ENCODE results near the gene CDH4.

The CDH4 gene

DNA sequence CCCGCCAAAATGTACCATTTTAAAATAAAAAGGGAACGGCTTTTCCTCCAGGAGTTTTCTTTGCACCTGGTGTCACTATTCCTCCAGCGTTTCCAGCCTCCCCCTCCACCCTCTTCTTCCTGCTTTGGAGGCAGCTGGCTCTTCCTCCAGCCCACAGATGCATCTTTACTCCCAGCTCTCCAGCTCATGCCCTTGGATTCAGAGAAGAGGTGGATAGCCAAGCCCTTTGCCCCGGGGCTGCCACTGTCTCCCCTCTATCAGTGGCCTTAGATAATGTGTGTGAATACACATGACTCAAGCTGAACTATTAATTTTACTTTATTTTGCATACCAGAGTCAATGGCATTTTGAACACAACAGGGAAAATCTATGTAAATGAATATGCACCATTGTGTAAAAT is 15.3 kb upstream of the CDH4 start:
- in situ Hi-C loops (cut with MboI; ENCODE audit: low sequenced_read_pairs), result no loop called here
- no peak for DNase-seq (ENCODE audit: low spot score in 2 of 2)

DNA sequence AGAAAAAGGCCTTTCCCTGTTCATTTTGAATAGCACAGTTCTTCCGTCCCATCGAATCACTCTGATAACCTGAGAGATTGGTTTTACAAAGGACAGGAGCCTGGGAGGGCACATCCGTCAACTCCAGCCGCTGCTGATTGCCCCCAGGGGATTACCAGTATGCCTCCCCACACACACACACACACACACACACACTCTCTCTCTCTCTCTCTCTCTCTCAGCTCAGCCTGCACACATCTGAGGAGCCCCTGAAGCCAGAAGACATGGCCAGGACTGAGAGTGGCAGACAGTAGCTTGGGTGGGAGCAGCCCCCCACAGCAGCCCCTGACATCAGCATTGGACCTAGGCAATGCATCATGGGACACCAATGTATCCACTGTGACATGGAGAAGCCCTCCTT is 13.2 kb upstream of the CDH4 start:
- Histone ChIP-seq H3K9me3 (no peaks in the 10 kb centered on the region), H3K4me3 (no peak overlapping the region), H3K4me1 (no peaks in the 10 kb centered on the region), H3K36me3 (replicated peaks) (no peaks in the 10 kb centered on the region), H3K27me3 (ENCODE audit: low read depth) (no peaks in the 10 kb centered on the region)
- DNase-seq (ENCODE audit: low spot score in 2 of 2), result no peak
- in situ Hi-C loops (cut with MboI; ENCODE audit: low sequenced_read_pairs), result no loop called here

More for the DNA sequence above, 15.3 kb upstream of the CDH4 start:
- Histone ChIP-seq H3K4me1 (no peaks in the 10 kb centered on the region), H3K27me3 (ENCODE audit: low read depth) (no peaks in the 10 kb centered on the region), H3K9me3 (no peaks in the 10 kb centered on the region), H3K4me3 (no peak overlapping the region), H3K36me3 (replicated peaks) (no peaks in the 10 kb centered on the region)

DNA sequence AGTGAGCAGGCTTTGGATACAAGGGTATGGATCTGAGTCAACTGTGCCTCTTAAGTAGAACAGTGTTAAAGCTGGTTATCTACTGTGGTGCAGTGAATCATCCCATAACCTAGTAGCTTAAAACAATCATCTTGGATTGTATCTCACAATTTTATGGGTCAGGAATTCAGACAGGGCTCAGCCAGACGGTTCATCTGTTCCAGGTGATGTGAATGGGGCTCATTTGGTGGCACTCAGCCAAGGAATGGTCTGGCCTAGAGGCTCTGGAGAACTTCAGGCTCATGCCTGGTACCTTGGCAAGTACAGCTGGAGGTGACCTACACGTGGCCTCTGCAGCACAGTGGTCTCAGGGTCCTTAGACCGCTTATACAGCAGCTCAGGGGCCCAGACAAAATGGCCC is 11.2 kb upstream of the CDH4 start:
- no peaks in the 10 kb centered on the region for H3K4me1 ChIP-seq
- in situ Hi-C loops (cut with MboI; ENCODE audit: low sequenced_read_pairs), result no loop called here
- no peak for DNase-seq (ENCODE audit: low spot score in 2 of 2)
- no peaks in the 10 kb centered on the region for H3K36me3 ChIP-seq (replicated peaks)
- H3K4me3 ChIP-seq, result no peak overlapping the region
- no peaks in the 10 kb centered on the region for H3K9me3 ChIP-seq
- no peaks in the 10 kb centered on the region for H3K27me3 ChIP-seq (ENCODE audit: low read depth)

DNA sequence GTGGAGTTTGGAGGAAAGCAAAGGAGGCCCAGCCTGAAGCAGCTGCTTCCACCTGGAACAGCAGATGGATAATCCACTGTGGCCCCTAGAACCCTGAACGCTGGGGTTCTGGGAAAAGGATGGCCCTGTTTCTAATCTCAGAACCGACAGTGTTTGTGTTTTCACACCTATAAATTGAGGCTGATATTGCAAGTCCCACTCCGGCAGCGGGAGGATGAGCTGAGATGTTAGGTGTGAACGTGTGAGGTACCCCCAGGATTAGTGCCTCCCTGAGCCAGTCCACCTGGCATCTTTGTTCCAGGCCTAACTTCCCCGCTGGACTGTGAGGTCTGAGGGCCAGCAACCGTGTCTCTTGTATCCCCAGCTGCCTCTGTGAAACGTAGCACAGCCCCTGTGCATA is 7.8 kb upstream of the CDH4 start:
- Histone ChIP-seq H3K36me3 (replicated peaks) (no peaks in the 10 kb centered on the region), H3K27me3 (ENCODE audit: low read depth) (no peaks in the 10 kb centered on the region), H3K4me1 (no peaks in the 10 kb centered on the region), H3K4me3 (no peak overlapping the region), H3K9me3 (no peaks in the 10 kb centered on the region)
- no peak for DNase-seq (ENCODE audit: low spot score in 2 of 2)
- in situ Hi-C loops (cut with MboI; ENCODE audit: low sequenced_read_pairs), result no loop called here

DNA sequence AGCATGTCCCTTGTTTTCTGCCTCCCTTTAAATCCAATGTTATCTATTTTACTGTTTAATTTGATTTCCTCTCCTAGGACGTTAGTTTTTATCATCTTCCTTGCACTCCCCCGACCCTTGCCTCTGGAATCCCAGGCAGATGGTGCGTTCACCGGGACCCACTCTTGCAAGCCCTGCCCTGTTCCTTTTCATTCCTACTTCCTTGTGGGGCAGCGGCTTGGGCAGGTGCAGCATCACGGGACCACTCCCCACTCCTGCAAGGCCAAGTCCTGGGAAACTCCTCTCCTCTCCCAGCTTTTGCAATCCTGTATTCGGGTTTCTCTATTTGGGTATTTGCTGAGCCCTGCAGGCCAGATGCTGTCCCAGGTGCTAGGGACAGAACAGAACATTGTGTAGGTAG is 5.8 kb upstream of the CDH4 start:
- H3K4me3 ChIP-seq, result no peak overlapping the region
- in situ Hi-C loops (cut with MboI; ENCODE audit: low sequenced_read_pairs), result no loop called here
- no peaks in the 10 kb centered on the region for H3K36me3 ChIP-seq (replicated peaks)
- H3K27me3 ChIP-seq (ENCODE audit: low read depth), result peaks cover under 1% of the 10 kb centered on the region
- no peak for DNase-seq (ENCODE audit: low spot score in 2 of 2)
- H3K9me3 ChIP-seq, result no peaks in the 10 kb centered on the region
- no peaks in the 10 kb centered on the region for H3K4me1 ChIP-seq

DNA sequence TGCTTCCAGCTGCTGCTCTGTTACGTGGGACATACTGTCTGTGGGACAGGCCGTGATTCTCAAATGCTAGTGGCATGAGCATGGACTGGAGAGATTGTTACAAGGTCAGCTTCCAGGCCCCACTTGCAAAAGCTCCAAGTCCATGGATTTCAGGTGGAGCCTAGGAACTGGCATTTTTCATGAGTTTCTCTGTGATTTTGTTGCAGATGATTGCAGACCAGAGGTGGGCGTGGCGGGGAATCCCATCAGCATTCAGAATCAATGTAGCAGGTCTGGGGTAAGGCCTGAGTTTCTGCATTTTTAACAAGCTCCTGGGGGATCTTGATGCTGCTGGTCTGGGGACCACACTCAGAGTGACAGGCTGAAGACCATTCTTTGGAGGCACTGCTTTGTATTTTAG is 2.4 kb upstream of the CDH4 start:
- H3K4me1 ChIP-seq, result no peaks in the 10 kb centered on the region
- peaks cover 22% of the 10 kb centered on the region for H3K27me3 ChIP-seq (ENCODE audit: low read depth)
- in situ Hi-C loops (cut with MboI; ENCODE audit: low sequenced_read_pairs), result no loop called here

DNA sequence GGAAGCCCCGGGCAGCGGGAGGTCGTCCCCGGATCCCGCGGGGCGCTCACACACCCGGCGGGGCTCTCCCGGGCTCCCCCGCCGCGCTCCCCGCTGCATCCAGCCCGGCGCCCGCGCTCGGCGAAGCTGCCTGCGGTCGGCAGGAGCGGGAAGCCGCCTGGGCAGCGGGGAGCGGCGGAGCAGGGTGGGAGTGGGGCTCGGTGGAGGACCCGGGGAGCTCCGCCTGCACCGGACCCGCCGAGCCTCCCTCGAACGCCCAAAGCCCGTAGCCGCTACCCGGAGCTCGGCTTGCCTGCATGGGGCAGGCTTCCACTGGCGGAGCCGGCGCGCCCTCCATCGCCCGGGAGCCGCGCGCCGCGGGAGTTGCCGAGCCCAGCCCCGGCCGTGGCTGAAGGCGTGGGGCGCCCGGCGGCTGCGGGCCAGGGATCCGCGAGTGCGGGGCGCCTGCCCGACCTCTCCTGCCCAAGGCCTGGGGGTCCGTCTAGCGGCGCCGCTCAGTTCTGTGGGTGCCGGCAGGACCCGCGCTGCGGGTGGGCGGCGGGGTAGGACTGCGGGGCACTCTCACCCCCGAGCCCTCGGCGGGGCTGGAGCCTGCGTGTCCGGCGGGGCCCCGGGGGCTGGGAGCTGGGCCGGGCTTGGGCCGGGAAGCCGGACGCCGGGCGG is 671 bp downstream of the CDH4 start:
- H3K4me1 ChIP-seq, result no peaks in the 10 kb centered on the region
- no peak overlapping the region for H3K4me3 ChIP-seq
- in situ Hi-C loops (cut with MboI; ENCODE audit: low sequenced_read_pairs), result no loop called here
- H3K36me3 ChIP-seq (replicated peaks), result no peaks in the 10 kb centered on the region
- H3K27me3 ChIP-seq (ENCODE audit: low read depth), result peaks cover 25% of the 10 kb centered on the region
- no peaks in the 10 kb centered on the region for H3K9me3 ChIP-seq
- DNase-seq (ENCODE audit: low spot score in 2 of 2), result no peak

More for the DNA sequence above, 2.4 kb upstream of the CDH4 start:
- no peaks in the 10 kb centered on the region for H3K9me3 ChIP-seq
- no peak overlapping the region for H3K4me3 ChIP-seq
- H3K36me3 ChIP-seq (replicated peaks), result no peaks in the 10 kb centered on the region
- no peak for DNase-seq (ENCODE audit: low spot score in 2 of 2)

DNA sequence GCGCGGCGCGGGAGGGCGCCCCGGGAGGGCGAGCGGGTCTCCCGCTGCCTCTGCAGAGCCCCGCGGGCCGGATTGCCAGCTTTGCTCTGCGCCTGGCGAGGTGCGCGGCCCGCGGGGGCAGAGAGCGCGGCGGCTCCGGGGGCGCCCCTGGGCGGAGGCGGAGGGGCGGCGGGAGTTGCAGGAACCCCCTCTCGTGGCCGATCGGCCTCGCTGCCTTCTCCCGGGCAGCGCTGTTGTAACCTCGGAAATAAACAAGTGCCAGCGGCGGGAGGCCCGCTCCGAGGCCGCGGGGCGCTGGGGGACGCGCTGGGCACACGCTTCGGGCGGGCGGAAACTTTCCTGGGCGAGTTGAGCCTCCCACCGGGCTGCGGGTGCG is 1.2 kb downstream of the CDH4 start:
- Histone ChIP-seq H3K27me3 (ENCODE audit: low read depth) (peaks cover 25% of the 10 kb centered on the region), H3K4me3 (no peak overlapping the region), H3K9me3 (no peaks in the 10 kb centered on the region), H3K36me3 (replicated peaks) (no peaks in the 10 kb centered on the region), H3K4me1 (no peaks in the 10 kb centered on the region)
- DNase-seq (ENCODE audit: low spot score in 2 of 2), result no peak
- in situ Hi-C loops (cut with MboI; ENCODE audit: low sequenced_read_pairs), result no loop called here

DNA sequence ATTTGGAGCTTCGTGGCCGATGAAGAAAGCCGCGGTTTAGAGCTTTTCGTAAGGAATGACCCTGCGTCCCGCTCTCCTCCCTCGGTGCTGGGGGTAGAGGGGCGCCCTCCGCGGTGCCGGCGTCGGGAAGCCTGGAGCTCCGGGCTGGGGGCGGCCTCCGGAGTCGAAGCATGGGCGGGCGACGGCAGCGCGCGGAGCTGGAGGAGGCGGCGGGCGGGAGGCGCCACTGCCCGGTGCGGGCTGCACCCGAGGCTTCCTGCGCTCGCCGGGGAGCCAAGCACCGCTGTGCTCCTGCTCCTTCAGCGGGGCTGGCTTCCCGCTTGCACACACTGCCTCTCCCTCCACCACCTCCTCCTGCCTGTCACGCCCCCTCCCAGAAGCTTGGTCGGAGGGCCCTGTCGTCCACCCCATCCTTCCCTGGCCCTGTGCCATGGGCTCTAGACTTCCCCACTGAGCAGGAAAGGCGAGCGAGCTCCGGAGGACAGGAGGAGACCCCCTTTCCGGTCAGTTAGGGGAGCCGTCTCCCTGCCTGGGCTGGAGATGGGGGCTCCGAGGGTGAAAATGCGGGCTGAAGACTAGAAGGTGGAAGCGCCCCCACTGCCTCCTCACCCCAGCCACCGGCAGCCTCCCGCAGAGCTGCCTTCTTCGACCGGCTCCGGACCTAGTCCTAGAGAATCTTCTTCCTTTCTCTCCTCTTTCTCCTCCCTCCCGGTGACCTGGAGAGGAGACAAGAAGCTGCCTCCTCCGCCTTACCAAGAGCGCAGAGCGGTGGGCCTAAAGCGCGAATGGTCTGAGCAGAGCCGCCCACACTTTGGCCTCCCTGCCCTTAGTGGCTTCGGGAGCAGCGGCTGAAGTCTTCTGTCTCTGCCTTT is 1.8 kb downstream of the CDH4 start:
- Histone ChIP-seq H3K9me3 (no peaks in the 10 kb centered on the region), H3K4me3 (no peak overlapping the region), H3K27me3 (ENCODE audit: low read depth) (peaks cover 25% of the 10 kb centered on the region), H3K4me1 (no peaks in the 10 kb centered on the region), H3K36me3 (replicated peaks) (no peaks in the 10 kb centered on the region)
- no peak for DNase-seq (ENCODE audit: low spot score in 2 of 2)
- in situ Hi-C loops (cut with MboI; ENCODE audit: low sequenced_read_pairs), result no loop called here

DNA sequence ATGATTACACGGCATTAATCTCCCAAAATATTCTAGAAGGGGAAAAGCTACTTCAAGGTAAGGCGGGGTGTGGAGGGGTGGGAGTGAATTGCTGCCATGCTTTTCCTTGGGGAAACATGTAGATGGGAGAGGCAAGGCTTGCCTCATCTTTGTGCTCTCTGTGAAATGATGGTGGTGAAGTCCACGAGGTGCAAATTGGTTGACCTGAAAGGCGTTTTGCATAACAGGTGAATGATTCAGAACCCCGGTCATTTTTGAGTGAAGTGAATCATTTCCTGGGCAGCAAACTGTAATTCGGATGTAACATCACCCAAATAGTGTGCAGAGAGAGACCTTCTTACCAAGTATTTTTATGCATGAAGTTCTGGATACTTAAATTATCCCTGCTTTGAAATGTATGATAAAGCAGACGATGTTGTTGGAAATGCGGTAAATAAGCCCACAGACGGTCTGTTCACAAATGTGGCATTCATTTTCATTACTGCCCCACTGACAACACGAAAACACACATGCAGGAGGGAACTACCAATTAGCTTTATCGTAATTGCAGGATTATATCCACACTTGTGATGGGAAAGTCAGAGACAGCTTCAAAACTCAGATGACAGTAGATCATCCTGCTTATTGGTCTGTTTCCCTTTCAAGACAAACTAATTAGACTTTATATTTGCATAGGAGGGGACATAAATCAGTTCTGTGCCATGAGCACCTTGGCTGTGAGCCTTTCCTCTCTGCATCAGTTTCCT is 3.0 kb downstream of the CDH4 start:
- H3K4me1 ChIP-seq, result no peaks in the 10 kb centered on the region
- no peaks in the 10 kb centered on the region for H3K36me3 ChIP-seq (replicated peaks)
- peaks cover 25% of the 10 kb centered on the region for H3K27me3 ChIP-seq (ENCODE audit: low read depth)
- DNase-seq (ENCODE audit: low spot score in 2 of 2), result no peak
- no peak overlapping the region for H3K4me3 ChIP-seq
- H3K9me3 ChIP-seq, result no peaks in the 10 kb centered on the region
- in situ Hi-C loops (cut with MboI; ENCODE audit: low sequenced_read_pairs), result no loop called here

DNA sequence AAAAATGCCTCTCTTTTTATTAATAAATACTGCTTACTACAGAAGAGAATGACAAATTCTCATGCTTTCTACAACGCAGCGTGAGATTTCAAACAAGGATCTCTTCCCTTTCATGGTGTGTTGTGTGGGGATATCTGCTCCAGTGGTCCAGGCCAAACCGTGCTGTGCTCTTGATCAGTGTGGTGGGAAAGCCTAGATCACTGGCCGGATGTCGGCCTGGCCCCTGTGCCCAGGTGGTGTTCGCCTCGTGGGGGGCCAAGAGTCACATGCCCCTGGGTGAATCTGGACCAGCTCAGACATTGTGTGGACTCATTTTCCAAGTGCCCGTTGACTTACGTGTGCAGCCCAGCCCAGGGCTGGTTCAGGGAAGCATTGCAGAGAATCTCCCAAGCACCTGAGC is 4.3 kb downstream of the CDH4 start:
- Histone ChIP-seq H3K4me3 (no peak overlapping the region), H3K36me3 (replicated peaks) (no peaks in the 10 kb centered on the region), H3K27me3 (ENCODE audit: low read depth) (peaks cover 23% of the 10 kb centered on the region), H3K4me1 (no peaks in the 10 kb centered on the region), H3K9me3 (no peaks in the 10 kb centered on the region)
- in situ Hi-C loops (cut with MboI; ENCODE audit: low sequenced_read_pairs), result no loop called here
- DNase-seq (ENCODE audit: low spot score in 2 of 2), result no peak

DNA sequence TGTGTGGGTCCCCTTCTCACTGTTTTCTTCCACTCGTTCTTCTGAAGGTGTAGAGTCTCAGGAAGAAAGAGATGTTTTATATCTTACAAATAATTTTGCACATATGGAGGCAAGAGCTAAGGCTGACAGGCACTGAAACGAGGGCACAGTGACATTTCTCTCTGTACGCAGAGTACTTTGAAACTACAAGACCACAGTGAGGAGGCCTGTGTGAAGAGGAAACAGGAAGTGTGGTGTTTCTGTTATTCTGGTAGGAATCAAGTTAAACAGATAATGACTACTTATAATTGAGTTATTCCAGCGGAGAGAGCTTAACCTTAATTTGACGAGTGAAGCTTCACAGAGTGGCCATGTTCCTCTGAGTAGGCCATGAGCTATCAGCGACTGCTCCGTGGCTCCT is 4.8 kb downstream of the CDH4 start:
- in situ Hi-C loops (cut with MboI; ENCODE audit: low sequenced_read_pairs), result no loop called here
- no peaks in the 10 kb centered on the region for H3K36me3 ChIP-seq (replicated peaks)
- H3K4me1 ChIP-seq, result no peaks in the 10 kb centered on the region
- H3K9me3 ChIP-seq, result no peaks in the 10 kb centered on the region
- H3K27me3 ChIP-seq (ENCODE audit: low read depth), result peaks cover 19% of the 10 kb centered on the region
- no peak for DNase-seq (ENCODE audit: low spot score in 2 of 2)
- no peak overlapping the region for H3K4me3 ChIP-seq

DNA sequence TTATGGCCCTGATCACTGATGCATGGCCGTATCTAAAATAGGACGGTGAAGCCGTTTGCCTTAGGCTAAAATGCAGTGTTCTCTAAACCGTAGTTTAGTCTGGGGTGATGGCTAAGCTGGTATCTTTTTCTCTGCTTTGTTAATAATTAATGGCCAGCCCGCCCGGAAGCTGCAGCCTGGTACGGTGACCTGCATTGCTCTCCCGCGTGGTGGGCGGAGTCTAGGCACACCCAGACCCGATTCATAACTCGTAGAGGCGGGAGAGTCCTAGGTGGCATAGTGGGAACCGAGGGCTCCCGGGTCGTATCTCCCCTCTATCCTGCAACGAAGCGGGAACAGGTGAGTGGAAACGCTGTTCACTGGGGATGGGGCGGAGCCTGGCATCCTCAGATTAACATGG is 5.5 kb downstream of the CDH4 start:
- H3K36me3 ChIP-seq (replicated peaks), result no peaks in the 10 kb centered on the region
- H3K27me3 ChIP-seq (ENCODE audit: low read depth), result peaks cover 16% of the 10 kb centered on the region
- no peaks in the 10 kb centered on the region for H3K4me1 ChIP-seq
- in situ Hi-C loops (cut with MboI; ENCODE audit: low sequenced_read_pairs), result no loop called here
- DNase-seq (ENCODE audit: low spot score in 2 of 2), result no peak
- no peak overlapping the region for H3K4me3 ChIP-seq
- no peaks in the 10 kb centered on the region for H3K9me3 ChIP-seq

DNA sequence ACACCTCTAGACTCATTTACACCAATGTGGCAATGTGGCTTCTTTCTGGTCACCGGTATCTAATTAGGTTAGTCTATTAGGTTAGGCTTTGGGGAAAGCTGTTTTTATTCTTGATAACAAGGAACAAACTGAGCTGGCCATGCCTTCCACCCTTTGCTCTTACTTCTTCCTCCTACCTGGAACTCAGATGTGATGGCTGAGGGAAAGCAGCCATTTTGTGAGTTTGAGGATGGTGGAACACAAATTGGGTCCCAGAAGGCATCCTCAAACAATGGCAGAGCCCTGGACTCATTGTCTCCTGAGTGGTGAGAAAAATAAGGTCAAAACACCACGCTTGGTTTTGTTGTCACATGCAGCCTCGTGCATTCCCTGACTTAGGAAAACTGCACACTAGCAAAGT is 7.7 kb downstream of the CDH4 start:
- Histone ChIP-seq H3K4me1 (no peaks in the 10 kb centered on the region), H3K27me3 (ENCODE audit: low read depth) (peaks cover 3% of the 10 kb centered on the region; the same call in 1 of the 2 replicates), H3K9me3 (no peaks in the 10 kb centered on the region), H3K4me3 (no peak overlapping the region), H3K36me3 (replicated peaks) (no peaks in the 10 kb centered on the region)
- no peak for DNase-seq (ENCODE audit: low spot score in 2 of 2)
- in situ Hi-C loops (cut with MboI; ENCODE audit: low sequenced_read_pairs), result no loop called here

Measured in HAP-1 (cell line).